CD4-positive, alpha-beta T cell treated with Interleukin-4 for 1 hour (primary cell): ENCODE data around the gene SUZ12.
A peak's percentile ranks its signal among the peaks of the same experiment; 100 is the strongest.
"Not testable (repeated sequence)": the region's sequence is repeated elsewhere in the genome, so short reads cannot be mapped to it uniquely, and the experiment has no call there.

Experiments
- DNase-seq, 2 donors: peaks; one replicate each; pipeline ENCODE4 v3.0.0-alpha.2; 2020 to 2022

The SUZ12 gene

GRCh38 chr17:31936615-31937609 lies at the start of gene SUZ12:
Gene SUZ12 (plus strand): TSS chr17:31937007. CDS start chr17:31937247, 240 bp downstream.
- DNase-seq: peak; percentile 91 to 94

GRCh38 chr17:31888124-31888523 lies 48.7 kb upstream of the SUZ12 start:
- DNase-seq: peak in 1 of 2 donors; percentile 34

GRCh38 chr17:31900877-31901276 lies 35.9 kb upstream of the SUZ12 start:
- DNase-seq: no peak

GRCh38 chr17:31902693-31903092 lies 34.1 kb upstream of the SUZ12 start:
- DNase-seq: no peak

- no peak for DNase-seq
These were observed 33.4 kb upstream of the SUZ12 start for GRCh38 chr17:31903401-31903800.

GRCh38 chr17:31907342-31907962 lies 29.4 kb upstream of the SUZ12 start:
- no peak for DNase-seq

- no peak for DNase-seq
These were observed 28.4 kb upstream of the SUZ12 start for GRCh38 chr17:31908386-31908785.

GRCh38 chr17:31912705-31913104 lies 24.1 kb upstream of the SUZ12 start:
- not testable (repeated sequence) for DNase-seq

GRCh38 chr17:31915456-31916100 lies 21.2 kb upstream of the SUZ12 start:
- no peak for DNase-seq

GRCh38 chr17:31916491-31917064 lies 20.2 kb upstream of the SUZ12 start:
- no peak for DNase-seq

GRCh38 chr17:31917065-31917529 lies 19.7 kb upstream of the SUZ12 start:
- no peak for DNase-seq

GRCh38 chr17:31917721-31918120 lies 19.1 kb upstream of the SUZ12 start:
- not testable (repeated sequence) for DNase-seq

- no peak for DNase-seq
These were observed 18.1 kb upstream of the SUZ12 start for GRCh38 chr17:31918701-31919128.

- no peak for DNase-seq
These were observed 16.8 kb upstream of the SUZ12 start for GRCh38 chr17:31919802-31920525.

- no peak for DNase-seq
These were observed 10.6 kb upstream of the SUZ12 start for GRCh38 chr17:31926100-31926729.

GRCh38 chr17:31931756-31932155 lies 5.1 kb upstream of the SUZ12 start:
- no peak for DNase-seq

- no peak for DNase-seq
These were observed 1.3 kb upstream of the SUZ12 start for GRCh38 chr17:31935512-31935911.

GRCh38 chr17:31937926-31938641 lies 1.3 kb downstream of the SUZ12 start:
- DNase-seq: not testable (repeated sequence)

GRCh38 chr17:31941916-31942315 lies 5.1 kb downstream of the SUZ12 start:
- DNase-seq: not testable (repeated sequence)

- not testable (repeated sequence) for DNase-seq
These were observed 5.6 kb downstream of the SUZ12 start for GRCh38 chr17:31942396-31942795.

- not testable (repeated sequence) for DNase-seq
These were observed 15.1 kb downstream of the SUZ12 start for GRCh38 chr17:31951953-31952352.
